Type B pancreatic cell (in vitro differentiated cells): ENCODE results near the gene PIGW. TPM values are rescaled to one million over a fixed set of nuclear protein-coding genes. Genes with fewer than 3 reads are reported as not detected.

Experiments
- DNase-seq: peaks from one replicate; pipeline ENCODE4 v3.0.0; 2021; ENCODE audit warnings: mixed read lengths; ENCODE audit not compliant: unreplicated experiment; ENCODE audit errors: extremely low spot score
- H3K27ac Mint-ChIP-seq: 2 replicates; pipeline ENCODE4 v1.8.0; 2021; ENCODE audit warnings: mild to moderate bottlenecking, mixed read lengths
- H3K27me3 Mint-ChIP-seq: 2 replicates; pipeline ENCODE4 v1.8.0; 2021; ENCODE audit warnings: mixed read lengths
- H3K36me3 Mint-ChIP-seq: 2 replicates; pipeline ENCODE4 v1.8.0; 2021; ENCODE audit warnings: mixed read lengths
- H3K4me1 Mint-ChIP-seq: one replicate; pipeline ENCODE4 v1.8.0; 2021; ENCODE audit warnings: mixed read lengths; ENCODE audit not compliant: unreplicated experiment
- H3K4me3 Mint-ChIP-seq: 2 replicates; pipeline ENCODE4 v1.8.0; 2021; ENCODE audit warnings: mild to moderate bottlenecking, mixed read lengths
- H3K9me3 Mint-ChIP-seq: 2 replicates; pipeline ENCODE4 v1.8.0; 2021; ENCODE audit warnings: mixed read lengths
- total RNA-seq: library from RNA; stranded (reverse); gene quantifications from 2 replicates; pipeline ENCODE4 v1.2.1, GENCODE V29; 2021; ENCODE audit warnings: low replicate concordance
- TF ChIP-seq, protein P1 (sequence below): fragments of 200-600 bp; sonication (generic); conservative IDR thresholded peaks from 2 replicates; pipeline ENCODE4 v1.5.0; 2021; ENCODE audit warnings: antibody characterized with exemption, mild to moderate bottlenecking

Gene PIGW
- total RNA-seq, 1 donor from 2014 or later, result 13.5 TPM

GRCh38 chr17:36566081-36566480 is 31.3 kb downstream of the PIGW start:
- H3K4me1 Mint-ChIP-seq, result no peaks in the 10 kb centered on the region
- no peak for DNase-seq

DNA sequence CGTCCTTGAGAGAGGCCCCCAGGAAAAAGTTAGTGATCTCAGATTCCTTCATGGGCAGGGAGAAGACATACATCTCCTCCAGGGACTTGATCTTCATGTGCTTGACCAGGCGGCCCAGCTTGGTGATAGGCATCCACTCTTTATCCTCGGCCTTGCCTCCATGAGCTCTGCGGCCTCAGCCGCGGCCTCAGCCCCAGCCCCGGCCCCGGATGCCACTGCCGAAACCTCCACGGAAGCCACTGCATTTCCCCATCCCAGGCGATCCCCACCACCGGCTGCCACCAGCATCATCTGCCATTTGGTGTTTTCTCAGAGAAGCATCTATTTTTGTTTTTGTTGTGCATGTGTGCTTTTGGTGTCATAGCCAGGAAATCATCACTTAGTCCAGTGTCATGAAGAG is 40.2 kb downstream of the PIGW start:
- H3K27me3 Mint-ChIP-seq, result no peaks in the 10 kb centered on the region
- no peak for DNase-seq
- H3K4me3 Mint-ChIP-seq, result no peak overlapping the region
- TF ChIP-seq, protein P1, sequence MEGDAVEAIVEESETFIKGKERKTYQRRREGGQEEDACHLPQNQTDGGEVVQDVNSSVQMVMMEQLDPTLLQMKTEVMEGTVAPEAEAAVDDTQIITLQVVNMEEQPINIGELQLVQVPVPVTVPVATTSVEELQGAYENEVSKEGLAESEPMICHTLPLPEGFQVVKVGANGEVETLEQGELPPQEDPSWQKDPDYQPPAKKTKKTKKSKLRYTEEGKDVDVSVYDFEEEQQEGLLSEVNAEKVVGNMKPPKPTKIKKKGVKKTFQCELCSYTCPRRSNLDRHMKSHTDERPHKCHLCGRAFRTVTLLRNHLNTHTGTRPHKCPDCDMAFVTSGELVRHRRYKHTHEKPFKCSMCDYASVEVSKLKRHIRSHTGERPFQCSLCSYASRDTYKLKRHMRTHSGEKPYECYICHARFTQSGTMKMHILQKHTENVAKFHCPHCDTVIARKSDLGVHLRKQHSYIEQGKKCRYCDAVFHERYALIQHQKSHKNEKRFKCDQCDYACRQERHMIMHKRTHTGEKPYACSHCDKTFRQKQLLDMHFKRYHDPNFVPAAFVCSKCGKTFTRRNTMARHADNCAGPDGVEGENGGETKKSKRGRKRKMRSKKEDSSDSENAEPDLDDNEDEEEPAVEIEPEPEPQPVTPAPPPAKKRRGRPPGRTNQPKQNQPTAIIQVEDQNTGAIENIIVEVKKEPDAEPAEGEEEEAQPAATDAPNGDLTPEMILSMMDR, result no peak
- no peaks in the 10 kb centered on the region for H3K9me3 Mint-ChIP-seq
- H3K36me3 Mint-ChIP-seq, result peaks cover 34% of the 10 kb centered on the region
- no peaks in the 10 kb centered on the region for H3K4me1 Mint-ChIP-seq
- H3K27ac Mint-ChIP-seq, result no peak overlapping the region

More at GRCh38 chr17:36566081-36566480, 31.3 kb downstream of the PIGW start:
- H3K36me3 Mint-ChIP-seq, result peaks cover 26% of the 10 kb centered on the region
- H3K27me3 Mint-ChIP-seq, result no peaks in the 10 kb centered on the region
- TF ChIP-seq, protein P1, result no peak
- H3K27ac Mint-ChIP-seq, result no peak overlapping the region
- H3K4me3 Mint-ChIP-seq, result no peak overlapping the region
- no peaks in the 10 kb centered on the region for H3K9me3 Mint-ChIP-seq

DNA sequence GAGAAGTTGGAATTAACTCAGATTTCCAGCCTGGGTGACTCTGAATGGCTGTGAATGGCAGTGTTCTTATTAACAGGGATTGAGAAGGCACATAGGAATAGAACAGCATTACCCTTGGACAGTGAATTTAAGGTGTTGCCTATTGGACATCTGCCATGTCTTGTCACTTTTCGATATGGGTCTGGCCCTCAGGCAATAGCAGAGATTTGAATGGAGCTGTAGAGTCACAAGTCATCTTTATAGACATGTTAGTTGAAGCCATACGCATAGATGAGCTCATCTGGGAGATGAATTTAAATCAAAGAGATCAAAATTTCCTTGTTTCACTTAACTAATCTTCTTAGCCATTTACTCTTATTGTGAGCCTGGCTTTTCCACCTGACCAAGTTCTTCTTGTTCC is 42.0 kb downstream of the PIGW start:
- Mint-ChIP-seq H3K27me3 (no peaks in the 10 kb centered on the region), H3K27ac (no peak overlapping the region), H3K36me3 (peaks cover 34% of the 10 kb centered on the region), H3K9me3 (no peaks in the 10 kb centered on the region), H3K4me1 (no peaks in the 10 kb centered on the region), H3K4me3 (no peak overlapping the region)
- DNase-seq, result no peak
- TF ChIP-seq, protein P1, result no peak

- Mint-ChIP-seq H3K4me3 (no peak overlapping the region), H3K9me3 (no peaks in the 10 kb centered on the region), H3K27me3 (no peaks in the 10 kb centered on the region), H3K36me3 (peaks cover 21% of the 10 kb centered on the region), H3K4me1 (no peaks in the 10 kb centered on the region), H3K27ac (no peak overlapping the region)
- DNase-seq, result no peak
- TF ChIP-seq, protein P1, result no peak
These were observed 43.9 kb downstream of the PIGW start for GRCh38 chr17:36578671-36579070.

DNA sequence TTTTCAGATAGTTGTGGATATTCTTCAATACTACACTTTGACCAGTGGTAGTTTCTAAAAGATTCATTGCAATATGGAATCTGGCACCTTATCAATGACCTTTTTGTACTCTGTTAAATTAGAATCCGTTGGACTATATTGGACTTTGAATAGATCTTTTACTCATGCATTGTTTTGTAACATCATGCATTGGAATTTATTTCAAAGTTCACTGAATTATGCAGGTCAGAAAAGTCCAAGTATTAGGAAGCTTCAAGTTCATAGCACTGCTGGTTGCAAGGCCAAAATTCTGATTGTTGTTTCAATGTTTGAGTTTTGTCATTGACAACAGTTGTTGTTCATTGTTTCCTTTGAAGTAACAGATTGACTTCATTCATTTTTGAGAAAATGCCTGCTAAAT is 49.0 kb downstream of the PIGW start:
- Mint-ChIP-seq H3K27me3 (no peaks in the 10 kb centered on the region), H3K4me1 (no peaks in the 10 kb centered on the region), H3K9me3 (no peaks in the 10 kb centered on the region), H3K27ac (no peak overlapping the region), H3K36me3 (peaks cover 13% of the 10 kb centered on the region), H3K4me3 (no peak overlapping the region)
- DNase-seq, result no peak
- TF ChIP-seq, protein P1, result no peak

GRCh38 chr17:36586138-36586537 is 51.4 kb downstream of the PIGW start:
- no peak for DNase-seq
- peaks cover 6% of the 10 kb centered on the region for H3K36me3 Mint-ChIP-seq
- H3K27me3 Mint-ChIP-seq, result no peaks in the 10 kb centered on the region
- H3K27ac Mint-ChIP-seq, result no peak overlapping the region
- H3K9me3 Mint-ChIP-seq, result no peaks in the 10 kb centered on the region
- TF ChIP-seq, protein P1, result no peak
- no peak overlapping the region for H3K4me3 Mint-ChIP-seq
- peaks cover 2% of the 10 kb centered on the region for H3K4me1 Mint-ChIP-seq
